GM11168 (cell line): Measurements from ENCODE around the gene SLC39A1.
"Not testable (repeated sequence)": the region's sequence is repeated elsewhere in the genome, so short reads cannot be mapped to it uniquely, and the experiment has no call there.

ENCODE experiments used
- in situ Hi-C: fragments of 300-500 bp; cut with MboI; formaldehyde crosslinking; loops from one replicate; pipeline ENCODE4 v1.12.0; 2022; ENCODE audit warnings: low sequenced_read_pairs; ENCODE audit not compliant: unreplicated experiment

SLC39A1 gene

DNA sequence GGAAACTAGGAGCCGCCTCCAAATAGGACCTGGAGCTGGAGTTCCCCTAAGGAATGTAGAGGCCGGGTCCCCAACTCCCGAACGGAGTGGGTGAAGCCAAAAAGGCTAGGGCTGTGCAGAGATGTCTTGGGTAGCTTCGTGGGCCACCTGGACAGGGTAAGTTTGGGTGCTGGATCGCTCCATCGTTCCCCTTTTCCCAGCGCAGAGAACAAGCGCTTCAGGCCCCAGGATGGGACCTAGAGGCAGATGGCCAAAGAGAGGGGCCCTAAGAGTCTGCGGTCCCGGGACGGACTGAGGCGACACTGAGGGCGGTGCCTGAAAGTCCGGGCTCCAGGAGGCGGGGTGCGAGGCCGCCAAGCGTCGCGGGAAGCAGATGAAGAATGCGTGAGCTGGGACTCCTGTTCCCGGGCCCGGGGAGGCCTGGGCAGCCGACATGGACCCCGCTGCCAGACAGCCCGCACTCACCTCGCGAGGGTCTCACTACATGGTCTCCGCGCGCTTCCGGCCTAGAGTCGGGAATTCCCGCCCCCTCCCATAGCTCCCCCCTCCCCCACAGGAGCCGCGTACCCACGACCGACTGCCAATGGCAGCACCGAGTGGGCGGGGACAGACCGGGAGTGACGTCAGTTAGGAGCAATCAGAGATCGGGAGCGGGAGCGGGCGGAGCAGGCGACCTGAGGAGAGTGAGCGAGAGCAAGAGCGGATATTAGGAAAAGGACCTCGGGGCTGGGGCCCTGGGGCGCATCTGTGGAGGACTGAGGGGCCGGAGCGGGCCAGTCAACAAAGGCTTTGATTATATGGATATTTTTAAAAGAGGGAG, at the start of gene SLC39A1:
Gene SLC39A1, minus strand, starts transcription at position 508 of the 820 bp plus-strand sequence. CDS start 822 bp downstream, outside the sequence.
- in situ Hi-C loops, result loop anchor here (10.0 kb wide), 1 partner anchor 168 kb away; no protein-coding TSS in a partner anchor

- in situ Hi-C loops, result not testable (repeated sequence)
Measured at GRCh38 chr1:154012543-154012942, 49.2 kb upstream of the SLC39A1 start.

- in situ Hi-C loops, result no loop called here
Measured at GRCh38 chr1:154012129-154012528, 48.8 kb upstream of the SLC39A1 start.

DNA sequence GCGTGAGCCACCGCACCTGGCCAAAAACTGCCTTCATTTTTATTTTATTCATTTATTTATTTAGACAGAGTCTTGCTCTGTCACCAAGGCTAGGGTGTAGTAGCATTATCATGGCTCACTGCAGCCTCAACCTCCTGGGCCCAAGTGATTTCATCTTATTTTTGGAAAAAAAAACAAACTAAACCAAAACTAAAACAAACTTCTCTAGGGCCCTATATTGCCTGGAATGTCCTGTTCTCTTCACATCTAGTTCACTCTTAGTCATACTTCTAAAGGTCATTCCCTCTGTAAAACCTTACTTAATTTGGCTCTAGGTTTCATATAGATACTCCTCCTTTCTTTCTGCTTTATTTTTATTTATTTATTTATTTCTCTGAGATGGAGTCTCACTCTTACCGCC, 42.8 kb upstream of the SLC39A1 start:
- in situ Hi-C loops, result no loop called here

- in situ Hi-C loops, result no loop called here
Measured at GRCh38 chr1:154000420-154000819, 37.1 kb upstream of the SLC39A1 start.

DNA sequence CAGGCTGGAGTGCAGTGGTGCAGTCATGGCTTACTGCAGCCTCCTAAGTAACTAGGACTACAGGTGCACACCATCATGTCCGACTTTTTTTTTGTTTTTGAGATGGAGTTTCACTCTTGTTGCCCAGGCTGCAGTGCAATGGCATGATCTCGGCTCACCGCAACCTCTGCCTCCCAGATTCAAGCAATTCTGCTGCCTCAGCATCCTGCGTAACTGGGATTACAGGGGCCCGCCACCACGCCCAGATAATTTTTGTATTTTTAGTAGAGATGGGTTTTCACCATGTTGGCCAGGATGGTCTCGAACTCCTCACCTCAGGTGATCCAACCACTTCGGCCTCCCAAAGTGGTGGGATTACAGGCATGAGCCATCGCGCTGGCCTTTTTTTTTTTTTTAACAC, 33.5 kb upstream of the SLC39A1 start:
- in situ Hi-C loops, result loop anchor here (25.0 kb wide), 1 partner anchor 485 kb away; no protein-coding TSS in a partner anchor

GRCh38 chr1:153995640-153996039, 32.3 kb upstream of the SLC39A1 start:
- in situ Hi-C loops, result loop anchor here (25.0 kb wide), 1 partner anchor 483 kb away; no protein-coding TSS in a partner anchor

DNA sequence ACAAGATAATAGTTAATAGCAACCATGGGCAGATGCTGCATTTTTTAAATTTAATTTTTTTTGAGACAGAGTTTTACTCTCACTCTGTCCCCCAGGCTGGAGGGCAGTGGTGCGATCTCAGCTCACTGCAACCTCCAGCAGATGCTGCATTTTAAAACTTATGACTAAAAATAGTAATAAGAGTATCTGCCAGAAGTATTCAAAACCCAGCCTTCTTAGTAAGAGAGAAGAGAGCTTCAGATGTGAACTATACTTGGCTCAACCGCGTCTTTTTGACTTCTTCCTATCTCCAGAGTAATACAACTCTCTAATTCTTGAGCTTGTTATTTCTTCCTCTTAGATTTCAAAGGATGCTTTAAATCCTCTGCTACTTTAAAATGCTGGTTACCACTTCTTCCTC, 31.9 kb upstream of the SLC39A1 start:
- in situ Hi-C loops, result loop anchor here (25.0 kb wide), 1 partner anchor 483 kb away; no protein-coding TSS in a partner anchor

GRCh38 chr1:153991806-153992205, 28.5 kb upstream of the SLC39A1 start:
- in situ Hi-C loops, result loop anchor here (25.0 kb wide), 1 partner anchor 480 kb away; no protein-coding TSS in a partner anchor

DNA sequence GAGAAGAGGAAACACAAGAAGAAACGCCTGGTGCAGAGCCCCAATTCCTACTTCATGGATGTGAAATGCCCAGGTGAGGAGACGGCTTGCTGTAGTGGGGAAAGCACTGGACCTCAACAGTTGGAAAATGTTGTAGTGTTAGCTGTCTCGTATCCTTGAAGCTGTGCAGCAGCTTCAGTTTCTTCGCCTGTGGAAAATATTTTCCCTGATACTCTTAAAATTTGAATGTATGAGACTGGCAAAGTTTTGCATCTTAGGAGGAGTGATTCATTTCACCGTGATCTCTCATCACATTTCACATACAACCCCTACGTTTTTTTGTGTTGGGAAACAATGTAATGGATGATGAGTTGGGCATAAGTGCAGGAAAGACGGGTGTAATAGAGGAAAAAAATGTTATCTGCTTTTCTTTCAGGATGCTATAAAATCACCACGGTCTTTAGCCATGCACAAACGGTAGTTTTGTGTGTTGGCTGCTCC, 27.9 kb upstream of the SLC39A1 start:
- in situ Hi-C loops, result loop anchor here (25.0 kb wide), 1 partner anchor 479 kb away; no protein-coding TSS in a partner anchor

- in situ Hi-C loops, result loop anchor here (25.0 kb wide), 1 partner anchor 478 kb away; no protein-coding TSS in a partner anchor
Measured at GRCh38 chr1:153990468-153991150, 27.3 kb upstream of the SLC39A1 start, which contains the start of gene RPS27. Gene RPS27, plus strand, starts transcription at chr1:153990762. Its CDS starts 35 bp downstream, at chr1:153990797.

DNA sequence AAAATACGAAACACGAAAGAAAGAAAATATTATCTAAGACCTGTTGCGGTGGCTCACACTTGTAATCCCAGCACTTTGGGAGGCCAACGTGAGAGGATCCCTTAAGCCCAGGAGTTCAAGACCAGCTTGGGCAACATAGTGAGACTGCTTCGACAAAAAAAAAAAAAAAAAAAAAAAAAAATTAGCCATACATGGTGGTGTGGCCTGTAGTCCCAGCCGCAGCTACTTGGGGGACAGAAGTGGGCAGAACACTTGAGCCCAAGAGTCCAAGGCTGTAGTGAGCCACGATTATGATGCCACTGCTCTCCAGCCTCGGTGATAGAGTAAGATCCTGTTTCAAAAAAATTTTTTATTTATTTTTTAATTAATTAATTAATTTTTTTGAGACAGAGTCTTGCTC, 24.3 kb upstream of the SLC39A1 start:
- in situ Hi-C loops, result loop anchor here (25.0 kb wide), 1 partner anchor 475 kb away; no protein-coding TSS in a partner anchor

- in situ Hi-C loops, result loop anchor here (25.0 kb wide), 1 partner anchor 474 kb away; no protein-coding TSS in a partner anchor
Measured at GRCh38 chr1:153985941-153986761, 22.8 kb upstream of the SLC39A1 start, which contains the start of gene RAB13. Gene RAB13, minus strand, starts transcription at chr1:153986339. Its CDS starts 103 bp downstream, at chr1:153986236.

- in situ Hi-C loops, result loop anchor here (25.0 kb wide), 1 partner anchor 473 kb away; no protein-coding TSS in a partner anchor
Measured at GRCh38 chr1:153985341-153985912, 22.1 kb upstream of the SLC39A1 start.

DNA sequence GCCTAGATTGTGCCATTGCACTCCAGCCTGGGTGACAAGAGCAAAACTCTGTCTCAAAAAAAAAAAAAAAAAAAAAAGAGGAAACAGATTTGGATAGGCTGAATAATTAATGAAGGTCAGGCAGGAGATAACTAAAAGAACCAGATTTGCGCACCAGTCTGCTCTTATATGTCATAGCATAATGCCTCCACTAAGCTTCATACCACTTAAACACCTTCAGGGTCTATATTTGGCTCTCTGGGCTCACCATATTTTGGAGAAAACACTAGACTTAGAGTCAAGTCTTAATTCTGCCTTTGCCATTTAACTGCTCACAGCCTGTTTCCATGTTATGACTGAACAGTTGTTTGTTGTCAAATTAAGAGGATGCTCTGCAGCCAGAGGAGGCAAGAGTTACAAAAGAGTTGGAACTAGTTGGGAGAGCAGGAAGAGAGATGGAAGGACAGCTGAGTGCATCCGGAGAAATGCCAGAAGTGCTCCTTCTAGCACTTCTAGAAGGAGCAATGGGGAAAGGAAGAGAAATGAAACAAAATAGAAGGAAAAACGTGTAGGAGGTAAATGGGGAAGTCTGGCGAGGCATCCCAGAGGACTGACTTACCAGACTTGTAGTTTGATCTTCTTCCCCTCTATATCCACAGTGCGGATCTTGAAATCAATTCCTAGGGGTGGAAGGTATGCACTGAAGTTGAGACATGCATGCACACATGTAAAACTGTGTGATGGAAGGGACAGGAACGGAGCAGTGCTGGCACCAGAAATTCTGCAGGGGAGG, 21.0 kb upstream of the SLC39A1 start:
- in situ Hi-C loops, result loop anchor here (25.0 kb wide), 1 partner anchor 472 kb away; no protein-coding TSS in a partner anchor

DNA sequence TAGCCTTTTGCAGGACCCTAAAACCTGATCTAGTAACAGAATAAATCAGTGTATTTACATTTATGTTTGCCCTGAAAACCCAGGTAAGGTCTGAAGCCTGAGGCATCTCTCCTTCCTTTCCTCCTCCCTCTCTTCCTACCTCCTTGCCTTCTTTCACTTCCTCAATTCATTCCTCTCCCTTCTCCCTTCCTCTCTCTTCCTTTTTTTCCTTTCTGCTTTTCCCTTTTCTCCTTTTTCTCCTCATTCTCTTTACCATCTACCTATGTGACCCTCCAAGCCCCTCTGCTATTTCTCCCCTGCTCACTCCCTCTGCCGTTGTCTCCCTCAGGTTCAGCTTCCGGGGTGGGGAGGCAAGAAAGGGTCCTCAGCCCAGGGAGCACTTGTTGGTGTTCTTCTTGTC, 18.4 kb upstream of the SLC39A1 start:
- in situ Hi-C loops, result loop anchor here (25.0 kb wide), 1 partner anchor 469 kb away; no protein-coding TSS in a partner anchor

- in situ Hi-C loops, result loop anchor here (10.0 to 25.0 kb wide), 2 partner anchors 304 to 467 kb away; partner anchors contain the start of genes ILF2 and NPR1
Measured at GRCh38 chr1:153979091-153979490, 15.8 kb upstream of the SLC39A1 start.

DNA sequence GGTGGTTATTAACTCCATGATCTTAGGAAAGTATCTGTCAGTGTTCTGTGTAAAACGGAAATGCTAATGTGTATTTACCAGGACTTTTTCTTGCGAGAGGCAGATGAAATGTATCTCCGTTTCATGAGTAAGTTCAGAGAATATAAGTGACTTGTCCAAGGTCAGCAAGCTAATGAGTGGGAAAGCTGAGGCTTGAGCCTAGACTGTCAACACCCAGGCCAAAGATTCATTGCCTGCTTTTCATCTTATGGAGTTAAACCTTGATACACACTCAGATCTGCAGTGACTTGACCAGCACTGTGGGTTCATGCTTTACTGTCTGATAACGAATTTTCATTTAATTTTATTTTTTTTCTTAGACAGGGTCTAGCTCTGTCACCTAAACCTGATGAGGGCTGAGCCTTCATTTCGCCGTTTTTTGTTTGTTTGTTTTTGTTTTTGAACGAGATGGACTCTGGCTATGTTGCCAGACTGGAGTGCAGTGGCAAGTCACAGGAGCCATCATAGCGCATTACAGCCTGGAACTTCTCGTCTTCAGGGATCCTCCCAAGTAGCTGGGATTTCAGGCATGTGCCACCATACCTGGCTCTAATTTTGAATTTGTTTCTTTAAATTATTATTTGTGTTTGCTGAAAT, 15.1 kb upstream of the SLC39A1 start:
- in situ Hi-C loops, result loop anchor here (10.0 to 25.0 kb wide), 2 partner anchors 304 to 466 kb away; partner anchors contain the start of genes ILF2 and NPR1
